Endothelial cell of umbilical vein (primary cell): Measurements from ENCODE around the gene FRMD4A. TPM values are rescaled to one million over a fixed set of nuclear protein-coding genes. Genes with fewer than 3 reads are reported as not detected.

Source experiments
- BruUV-seq: library from RNA; stranded (reverse); fragments of 400-500 nt; replicated peaks from 2 replicates; lab custom pipeline; 2021; lab: Mats Ljungman, UMichigan
- CTCF ChIA-PET: fragments of 300-600, 350-600 bp; sonication (Branson Sonifier 250); formaldehyde crosslinking; loops from one replicate; lab custom pipeline; 2021; ENCODE audit warnings: antibody characterized with exemption, inconsistent platforms; lab: Charles Lee
- POLR2A ChIA-PET: fragments of 300-600, 350-600 bp; sonication (Branson Sonifier 250); formaldehyde crosslinking; loops from one replicate; lab custom pipeline; 2021; ENCODE audit warnings: antibody characterized with exemption, inconsistent platforms; lab: Charles Lee
- DNase-seq: peaks from one replicate; pipeline ENCODE4 v3.0.0-alpha.2; 2011; ENCODE audit warnings: low read depth, low spot score
- FAIRE-seq: peaks from 2 replicates; lab custom pipeline; 2011; peaks lifted over from hg19 to GRCh38; lab: Jason Lieb, UNC
- H2AFZ ChIP-seq: 2 replicates; pipeline ENCODE4 v1.6.0; 2012; ENCODE audit warnings: low read depth, low read length, control low read depth, inconsistent platforms
- H3K27ac ChIP-seq: 2 replicates; pipeline ENCODE4 v1.5.1; 2011; ENCODE audit warnings: low read depth, mild to moderate bottlenecking, control low read depth, low read length, moderate library complexity; ENCODE audit not compliant: insufficient read depth
- H3K27me3 ChIP-seq, 2 experiments: 2 replicates each; pipeline versions ENCODE4 v1.6.0 to v1.6.1; 2011; ENCODE audit warnings: low read length in 2 of 2, mixed read lengths in 1 of 2; ENCODE audit not compliant: control insufficient read depth in 2 of 2, insufficient read depth in 2 of 2
- H3K36me3 ChIP-seq, 2 experiments: 2 replicates in 1 of 2; 3 replicates in 1 of 2; pipeline ENCODE4 v1.5.1; 2011; ENCODE audit warnings: low read length in 2 of 2, mild to moderate bottlenecking in 1 of 2, moderate library complexity in 1 of 2; ENCODE audit not compliant: control insufficient read depth in 2 of 2, insufficient read depth in 2 of 2; ENCODE audit errors: extremely low read depth in 1 of 2
- H3K4me1 ChIP-seq: 3 replicates; pipeline ENCODE4 v1.5.1; 2011; ENCODE audit warnings: mild to moderate bottlenecking, low read length; ENCODE audit not compliant: control insufficient read depth, insufficient read depth; ENCODE audit errors: extremely low read depth
- H3K4me2 ChIP-seq: 2 replicates; pipeline ENCODE4 v1.6.1; 2011; ENCODE audit warnings: low read length, control low read depth, mixed read lengths; ENCODE audit not compliant: insufficient read depth
- H3K4me3 ChIP-seq, 3 experiments: fragments of 200-600 bp in 1 of 3; sonication (generic), shearing (Covaris generic) in 1 of 3; replicated peaks in 1 of 3; 2 replicates each; pipeline ENCODE4 v1.5.1; 2011 to 2016; ENCODE audit warnings: control low read depth in 3 of 3, low read length in 3 of 3, mild to moderate bottlenecking in 2 of 3, inconsistent platforms in 1 of 3, low read depth in 1 of 3, moderate library complexity in 1 of 3; ENCODE audit not compliant: insufficient read depth in 1 of 3
- H3K79me2 ChIP-seq: 2 replicates; pipeline ENCODE4 v1.6.0; 2012; ENCODE audit warnings: low read length, inconsistent platforms; ENCODE audit not compliant: control insufficient read depth, insufficient read depth
- H3K9ac ChIP-seq: replicated peaks from 2 replicates; pipeline ENCODE3; 2011; ENCODE audit warnings: low read length, control low read depth; ENCODE audit not compliant: insufficient read depth; ENCODE audit errors: extremely low read depth
- H3K9me1 ChIP-seq: replicated peaks from 3 replicates; pipeline ENCODE4 v1.6.0; 2011; ENCODE audit warnings: mild to moderate bottlenecking, low read length; ENCODE audit not compliant: control insufficient read depth, insufficient read depth; ENCODE audit errors: extremely low read depth
- H3K9me3 ChIP-seq: replicated peaks from 2 replicates; pipeline ENCODE4 v1.5.1; 2012; ENCODE audit warnings: low read length, inconsistent platforms; ENCODE audit not compliant: control insufficient read depth, insufficient read depth
- H4K20me1 ChIP-seq: replicated peaks from 2 replicates; pipeline ENCODE3; 2011; ENCODE audit warnings: mild to moderate bottlenecking, low read length; ENCODE audit not compliant: control insufficient read depth, insufficient read depth; ENCODE audit errors: extremely low read depth
- EZH2 ChIP-seq: IDR thresholded peaks from 2 replicates; pipeline ENCODE4 v1.6.1; 2012; ENCODE audit warnings: borderline replicate concordance, low read depth, mild to moderate bottlenecking, moderate library complexity, low read length, inconsistent platforms; ENCODE audit not compliant: severe bottlenecking
- FOS ChIP-seq: IDR thresholded peaks from 2 replicates; pipeline ENCODE4 v1.6.1; 2011; ENCODE audit warnings: mild to moderate bottlenecking, low read length, moderate library complexity, borderline replicate concordance; ENCODE audit not compliant: insufficient read depth
- GATA2 ChIP-seq: IDR thresholded peaks from 2 replicates; pipeline ENCODE4 v1.7.0; 2011; ENCODE audit warnings: low read depth, mild to moderate bottlenecking, moderate library complexity, mixed read lengths, low read length; ENCODE audit not compliant: insufficient read length, insufficient read depth
- JUN ChIP-seq: IDR thresholded peaks from 2 replicates; pipeline ENCODE4 v1.6.1; 2011; ENCODE audit warnings: borderline replicate concordance, low read depth; ENCODE audit not compliant: insufficient read length, insufficient read depth
- MAX ChIP-seq: IDR thresholded peaks from 2 replicates; pipeline ENCODE4 v1.6.1; 2011; ENCODE audit not compliant: insufficient read depth, insufficient read length
- MYC ChIP-seq: IDR thresholded peaks from one replicate; pipeline ENCODE4 v1.6.1; 2011; ENCODE audit warnings: mild to moderate bottlenecking, low read depth, low read length
- POLR2A ChIP-seq: IDR thresholded peaks from 2 replicates; pipeline ENCODE4 v1.6.1; 2012; ENCODE audit warnings: low read depth, mild to moderate bottlenecking, control low read depth, low read length
- POLR2AphosphoS5 ChIP-seq: IDR thresholded peaks from 2 replicates; pipeline ENCODE4 v1.6.1; 2012; ENCODE audit warnings: low read depth, mild to moderate bottlenecking, control low read depth, low read length, moderate library complexity; ENCODE audit not compliant: insufficient read depth
- dilution Hi-C: fragments of 300-500 bp; cut with MboI; formaldehyde crosslinking; loops from one replicate; pipeline ENCODE4 v1.15.0; 2019; ENCODE audit warnings: low sequenced_read_pairs; ENCODE audit not compliant: extremely low pct_ligation_motif_present
- intact Hi-C: fragments of 100-400 bp; cut with micrococcal nuclease; formaldehyde crosslinking; loops from one replicate; pipeline ENCODE4 v1.10.0; 2022
- polyA plus RNA-seq, 4 experiments: library from polyadenylated mRNA; depleted of rRNA in 3 of 4; stranded (reverse) in 3 of 4; unstranded in 1 of 4; fragments of >200 nt; gene quantifications; 2 replicates each; pipeline versions ENCODE4 v1.2.1 to v1.2.3, GENCODE V29; 2011 to 2012; ENCODE audit warnings: missing spikeins in 1 of 4
- total RNA-seq: library from RNA; stranded (reverse); gene quantifications from 2 replicates; pipeline ENCODE4 v1.2.3, GENCODE V29; 2021
- TF ChIP-seq, protein P1 (sequence below), 2 donors: IDR thresholded peaks; 1 replicate in 1 of 2; 2 replicates in 1 of 2; pipeline ENCODE4 v1.5.1; 2011; ENCODE audit warnings: low read length in 2 of 2, mild to moderate bottlenecking in 2 of 2, moderate library complexity in 2 of 2, control low read depth in 1 of 2, inconsistent platforms in 1 of 2, low read depth in 1 of 2; ENCODE audit not compliant: insufficient read depth in 1 of 2; ENCODE audit errors: extremely low read depth in 1 of 2

The FRMD4A gene
- total and polyA plus RNA-seq, 2 donors (not counting 3 experiments of a cell fraction or from before 2014, with no cell fraction given) = 123 to 148 TPM

GRCh38 chr10:13809427-13809826 is 521.3 kb downstream of the FRMD4A start:
- ChIA-PET CTCF (interaction anchor here (1.8 kb wide), 1 partner anchor 285 kb away, joined by 5 read pairs; no protein-coding TSS in a partner anchor), POLR2A (no interaction called here)
- no peak for DNase-seq
- no peak overlapping the region for H3K9ac ChIP-seq
- no peak overlapping the region for H2AFZ ChIP-seq
- no peak for TF ChIP-seq MAX
- TF ChIP-seq FOS = no peak
- TF ChIP-seq JUN = no peak
- TF ChIP-seq POLR2A = no peak
- TF ChIP-seq, protein P1, sequence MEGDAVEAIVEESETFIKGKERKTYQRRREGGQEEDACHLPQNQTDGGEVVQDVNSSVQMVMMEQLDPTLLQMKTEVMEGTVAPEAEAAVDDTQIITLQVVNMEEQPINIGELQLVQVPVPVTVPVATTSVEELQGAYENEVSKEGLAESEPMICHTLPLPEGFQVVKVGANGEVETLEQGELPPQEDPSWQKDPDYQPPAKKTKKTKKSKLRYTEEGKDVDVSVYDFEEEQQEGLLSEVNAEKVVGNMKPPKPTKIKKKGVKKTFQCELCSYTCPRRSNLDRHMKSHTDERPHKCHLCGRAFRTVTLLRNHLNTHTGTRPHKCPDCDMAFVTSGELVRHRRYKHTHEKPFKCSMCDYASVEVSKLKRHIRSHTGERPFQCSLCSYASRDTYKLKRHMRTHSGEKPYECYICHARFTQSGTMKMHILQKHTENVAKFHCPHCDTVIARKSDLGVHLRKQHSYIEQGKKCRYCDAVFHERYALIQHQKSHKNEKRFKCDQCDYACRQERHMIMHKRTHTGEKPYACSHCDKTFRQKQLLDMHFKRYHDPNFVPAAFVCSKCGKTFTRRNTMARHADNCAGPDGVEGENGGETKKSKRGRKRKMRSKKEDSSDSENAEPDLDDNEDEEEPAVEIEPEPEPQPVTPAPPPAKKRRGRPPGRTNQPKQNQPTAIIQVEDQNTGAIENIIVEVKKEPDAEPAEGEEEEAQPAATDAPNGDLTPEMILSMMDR (IDR thresholded peaks at IDR 0.05; ENCODE audit: extremely low read depth in 1 of 2, insufficient read depth in 1 of 2, low read depth in 1 of 2, low read length in 2 of 2) = no peak
- TF ChIP-seq GATA2 = no peak
- no peak for TF ChIP-seq MYC
- TF ChIP-seq EZH2 = no peak
- no peak for TF ChIP-seq POLR2AphosphoS5
- no peaks in the 10 kb centered on the region for H4K20me1 ChIP-seq
- no peak for FAIRE-seq
- H3K4me3 ChIP-seq = no peak overlapping the region
- BruUV-seq = no TSS peak
- peaks cover 0 to 3% of the 10 kb centered on the region in 2 experiments for H3K36me3 ChIP-seq
- no peaks in the 10 kb centered on the region for H3K27me3 ChIP-seq
- intact Hi-C loops (loop anchor here (5.0 kb wide), 1 partner anchor 83 kb away; no protein-coding TSS in a partner anchor), dilution Hi-C loops (no loop called here)
- peaks cover 40% of the 10 kb centered on the region for H3K4me1 ChIP-seq
- peak overlapping the region; percentile 33 for H3K27ac ChIP-seq
- no peaks in the 10 kb centered on the region for H3K9me1 ChIP-seq
- H3K9me3 ChIP-seq = no peaks in the 10 kb centered on the region
- H3K79me2 ChIP-seq = peaks cover 86% of the 10 kb centered on the region
- H3K4me2 ChIP-seq = no peak overlapping the region
